Occipital lobe (tissue), 2 donors: ENCODE results near the gene PUS3. TPM values are rescaled to one million over a fixed set of nuclear protein-coding genes. Genes with fewer than 3 reads are reported as not detected.
"Not testable (repeated sequence)": the region's sequence is repeated elsewhere in the genome, so short reads cannot be mapped to it uniquely, and the experiment has no call there.

Source experiments
- DNase-seq: peaks from one replicate; lab custom pipeline; 2025; lab: John Stamatoyannopoulos, UW
- total RNA-seq: library from RNA; depleted of rRNA; stranded (reverse); fragments of >200 nt; gene quantifications from one replicate; pipeline ENCODE4 v1.2.3, GENCODE V29; 2014

PUS3 gene
- total RNA-seq, 1 donor from 2014 or later, result 12.0 TPM

DNA sequence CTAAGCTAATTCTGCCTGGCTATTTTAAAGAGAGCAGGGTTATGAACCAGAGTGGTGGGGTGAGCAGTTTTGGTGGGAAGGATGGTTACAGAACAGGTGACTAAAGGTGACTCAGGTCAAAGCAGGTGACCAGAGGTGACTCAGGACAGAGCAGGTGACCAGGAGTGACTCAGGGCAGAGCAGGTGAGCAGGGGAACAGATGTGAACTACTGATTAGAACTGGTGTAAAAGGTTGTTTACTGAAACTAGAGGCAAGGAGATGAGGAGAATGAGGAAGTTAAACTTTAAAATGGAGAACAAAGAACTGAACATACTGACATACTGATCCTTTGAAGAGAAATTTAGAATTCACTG, 30.9 kb downstream of the PUS3 start:
- no peak for DNase-seq

DNA sequence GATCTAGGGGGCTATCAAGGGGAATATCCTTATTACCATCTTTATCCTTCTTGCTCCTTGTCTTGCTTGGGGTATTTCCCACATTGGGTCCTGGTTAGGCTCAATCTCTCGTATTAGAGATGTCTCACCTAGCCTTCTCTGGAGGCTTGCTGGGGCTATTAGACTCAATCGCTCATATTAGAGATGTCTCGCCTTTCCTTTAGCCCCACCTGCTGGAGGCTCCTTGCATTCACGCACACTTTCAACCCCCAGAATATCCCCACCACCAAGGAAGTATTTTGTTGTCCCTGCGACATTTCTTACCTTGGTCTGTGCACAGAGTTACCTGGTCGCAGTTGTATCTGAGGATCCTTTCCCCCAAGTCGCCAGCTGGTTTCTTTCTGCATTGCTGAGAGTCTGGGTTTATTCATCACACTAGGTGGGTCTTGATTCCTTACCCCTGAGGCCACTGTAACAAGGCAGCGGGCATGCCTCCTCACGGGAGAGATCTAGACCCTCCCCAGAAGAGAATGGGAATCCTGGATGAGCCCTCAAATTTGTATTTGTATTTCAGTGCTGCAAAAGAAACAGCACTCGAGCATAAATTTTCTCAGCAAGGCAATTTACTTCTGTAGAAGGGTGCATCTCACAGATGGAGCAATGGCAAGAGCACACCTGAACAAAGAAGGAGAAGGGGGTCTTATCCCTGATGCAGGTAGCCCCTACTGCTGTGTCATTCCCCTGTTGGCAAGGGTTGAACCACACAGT, 31.4 kb downstream of the PUS3 start:
- no peak for DNase-seq

DNA sequence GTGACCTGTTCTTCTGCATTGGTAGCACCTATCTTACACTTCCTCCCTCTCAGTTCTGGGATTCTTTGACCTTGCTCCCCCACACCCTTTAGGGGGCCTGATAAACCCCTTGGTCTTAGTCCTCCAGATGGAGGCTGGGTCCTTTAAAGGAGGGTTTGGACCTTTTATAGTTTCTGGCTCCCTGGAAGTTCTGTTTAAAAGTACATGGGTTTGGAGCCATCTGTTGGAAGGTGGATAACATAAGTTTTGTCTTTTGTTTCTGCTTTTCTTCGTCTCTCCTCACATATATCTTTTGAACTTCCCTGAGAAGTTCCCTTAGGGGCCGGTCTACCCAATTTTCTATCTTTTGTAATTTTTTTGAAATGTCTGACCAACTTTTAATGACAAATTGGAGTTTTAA, 33.5 kb downstream of the PUS3 start:
- DNase-seq, result no peak

DNA sequence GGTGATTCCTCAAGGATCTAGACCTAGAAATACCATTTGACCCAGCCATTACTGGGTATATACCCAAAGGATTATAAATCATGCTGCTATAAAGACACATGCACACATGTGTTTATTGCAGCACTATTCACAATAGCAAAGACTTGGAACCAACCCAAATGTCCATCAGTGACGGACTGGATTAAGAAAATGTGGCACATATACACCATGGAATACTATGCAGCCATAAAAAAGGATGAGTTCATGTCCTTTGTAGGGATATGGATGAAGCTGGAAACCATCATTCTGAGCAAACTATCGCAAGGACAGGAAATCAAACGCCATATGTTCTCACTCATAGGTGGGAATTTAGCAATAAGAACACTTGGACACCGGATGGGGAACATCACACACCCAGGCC, 37.7 kb downstream of the PUS3 start:
- not testable (repeated sequence) for DNase-seq

DNA sequence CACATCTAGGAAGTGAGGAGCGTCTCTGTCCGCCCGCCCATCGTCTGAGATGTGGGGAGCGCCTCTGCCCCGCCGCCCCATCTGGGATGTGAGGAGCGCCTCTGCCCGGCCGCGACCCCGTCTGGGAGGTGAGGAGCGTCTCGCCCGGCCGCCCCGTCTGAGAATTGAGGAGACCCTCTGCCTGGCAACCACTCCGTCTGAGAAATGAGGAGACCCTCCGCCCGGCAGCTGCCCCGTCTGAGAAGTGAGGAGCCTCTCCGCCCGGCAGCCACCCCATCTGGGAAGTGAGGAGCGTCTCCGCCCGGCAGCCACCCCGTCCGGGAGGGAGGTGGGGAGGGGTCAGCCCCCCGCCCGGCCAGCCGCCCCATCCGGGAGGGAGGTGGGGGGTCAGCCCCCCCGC, 40.2 kb downstream of the PUS3 start:
- DNase-seq, result not testable (repeated sequence)

DNA sequence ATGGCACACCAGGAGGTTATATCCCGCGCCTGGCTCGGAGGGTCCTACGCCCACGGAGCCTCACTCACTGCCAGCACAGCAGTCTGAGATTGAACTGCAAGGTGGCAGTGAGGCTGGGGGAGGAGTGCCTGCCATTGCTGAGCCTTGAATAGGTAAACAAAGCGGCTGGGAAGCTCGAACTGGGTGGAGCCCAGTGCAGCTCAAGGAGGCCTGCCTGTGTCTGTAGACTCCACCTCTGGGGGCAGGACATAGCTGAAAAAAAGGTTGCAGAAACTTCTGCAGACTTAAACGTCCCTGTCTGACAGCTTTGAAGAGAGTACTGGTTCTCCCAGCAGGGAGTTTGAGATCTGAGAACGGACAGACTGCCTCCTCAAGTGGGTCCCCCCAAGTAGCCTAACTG, 45.3 kb downstream of the PUS3 start:
- DNase-seq, result not testable (repeated sequence)

DNA sequence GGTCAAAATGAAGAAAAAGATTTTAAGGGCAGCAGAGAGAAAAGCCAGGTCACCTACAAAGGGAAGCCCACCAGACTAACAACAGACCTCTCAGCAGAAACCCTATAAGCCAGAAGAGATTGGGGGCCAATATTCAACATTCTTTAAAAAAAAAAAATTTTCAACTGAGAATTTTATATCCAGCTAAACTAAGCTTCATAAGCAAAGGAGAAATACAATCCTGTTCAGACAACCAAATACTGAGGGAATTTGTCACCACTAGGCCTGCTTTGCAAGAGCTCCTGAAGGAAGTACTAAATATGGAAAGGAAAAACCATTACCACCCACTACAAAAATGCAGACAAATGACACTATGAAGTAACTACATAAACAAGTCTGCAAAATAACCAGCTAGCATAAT, 56.8 kb downstream of the PUS3 start:
- DNase-seq, result no peak

Other genes starting within 250 kb of the PUS3 start
- 0.31 TPM for gene ACRV1, start 222.4 kb downstream of the PUS3 start, total RNA-seq
- not detected for gene PATE1, start 156.9 kb downstream of the PUS3 start, total RNA-seq
- 1.6 TPM for gene PATE2, start 124.4 kb downstream of the PUS3 start, total RNA-seq
- gene PATE3, start 115.1 kb downstream of the PUS3 start, total RNA-seq, result not detected
- not detected for gene PATE4, start 69.9 kb downstream of the PUS3 start, total RNA-seq
- gene HYLS1, start 15.5 kb downstream of the PUS3 start, total RNA-seq, result 12.5 TPM
- gene DDX25, start 1.3 kb upstream of the PUS3 start, total RNA-seq, result 18.7 TPM
- gene VSIG10L2, start 42.8 kb upstream of the PUS3 start, total RNA-seq, result not detected
- 39.8 TPM for gene CDON, start 159.7 kb upstream of the PUS3 start, total RNA-seq